NAMALWA (cell line): Measurements from ENCODE around the gene NAPSA.

Experiments used
- DNase-seq: peaks from one replicate; pipeline ENCODE4 v3.0.0-alpha.2; 2015; ENCODE audit warnings: low spot score

The NAPSA gene

GRCh38 chr19:50314724-50315708 is 50.4 kb downstream of the NAPSA start:
- no peak for DNase-seq

GRCh38 chr19:50313812-50314536 is 51.5 kb downstream of the NAPSA start:
- no peak for DNase-seq

- DNase-seq: no peak
Observed at GRCh38 chr19:50312967-50313811, 52.2 kb downstream of the NAPSA start.

DNA sequence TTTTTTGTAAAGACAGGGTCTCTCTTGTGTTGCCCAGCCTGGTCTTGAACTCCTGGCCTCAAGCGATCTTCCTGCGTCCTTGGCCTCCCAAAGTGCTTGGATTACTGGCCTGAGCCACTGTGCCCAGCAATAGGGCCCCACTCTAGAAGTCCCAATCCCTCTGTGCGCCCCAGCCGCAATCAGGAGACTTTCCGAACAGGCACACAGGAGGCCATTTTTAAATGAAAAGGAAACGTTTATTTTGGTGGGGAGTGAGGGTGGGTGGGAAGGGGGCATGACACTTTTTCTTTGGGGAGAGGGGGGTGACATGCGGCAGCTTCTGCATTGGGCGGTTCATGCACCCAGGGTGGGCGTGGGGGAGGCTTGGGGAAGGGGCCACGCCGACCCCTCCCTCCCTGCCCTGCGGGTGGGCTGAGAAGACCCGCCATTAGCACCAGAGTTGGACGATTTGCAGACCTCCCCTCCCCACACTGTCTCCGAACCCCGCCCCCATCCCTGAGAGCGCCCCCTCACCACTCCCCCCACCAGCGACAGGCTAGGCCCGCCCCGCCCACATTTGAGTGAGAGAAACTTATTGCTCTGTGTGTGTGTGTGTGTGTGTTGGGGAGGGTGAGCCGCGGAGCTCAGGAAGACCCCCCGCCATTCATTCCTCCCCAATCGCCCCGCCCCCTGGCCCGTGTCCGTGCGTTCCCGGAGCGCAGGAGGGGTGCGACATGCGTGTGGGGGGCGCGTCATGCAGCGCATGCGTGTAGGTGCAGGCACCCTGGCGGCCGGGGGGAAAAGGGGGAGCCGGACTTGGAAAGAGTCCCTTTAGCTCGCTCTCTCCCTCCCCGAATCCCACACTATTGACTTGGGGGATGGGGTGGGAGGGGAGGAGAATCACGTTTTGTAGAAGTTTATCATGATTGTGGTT is 53.5 kb downstream of the NAPSA start:
- DNase-seq: no peak

DNA sequence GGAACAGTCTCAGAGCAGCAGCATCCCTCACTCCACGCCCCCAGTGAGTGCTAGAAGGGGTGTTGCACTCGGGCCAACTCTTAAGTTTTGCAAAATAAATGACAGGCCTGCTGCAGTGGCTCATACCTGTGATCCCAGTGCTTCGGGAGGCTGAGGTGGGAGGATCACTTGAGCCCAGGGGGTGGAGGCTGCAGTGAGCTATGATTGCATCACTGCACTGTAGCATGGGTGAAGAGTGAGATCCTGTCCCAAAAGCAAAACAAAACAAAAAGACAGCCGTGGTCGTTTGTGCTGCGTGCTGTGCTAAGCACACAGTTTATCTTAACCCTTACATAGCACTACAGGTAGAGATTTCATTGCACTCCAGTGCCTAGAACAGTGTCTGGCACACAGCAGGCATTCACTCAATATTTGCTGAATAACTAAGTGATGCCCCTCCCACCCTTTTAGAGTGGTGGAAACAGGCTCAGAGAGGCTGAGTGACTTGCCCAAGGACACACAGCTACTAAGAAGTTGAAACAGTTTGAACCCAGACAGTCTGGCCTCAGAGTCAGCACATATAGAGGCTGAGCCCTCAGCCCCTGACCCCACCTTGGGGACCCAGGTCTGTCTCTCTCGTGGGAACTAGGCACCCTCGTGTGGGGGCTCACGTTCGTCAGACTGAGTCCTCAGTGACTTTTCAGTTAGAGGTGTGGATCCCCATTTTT is 54.5 kb downstream of the NAPSA start:
- no peak for DNase-seq

DNA sequence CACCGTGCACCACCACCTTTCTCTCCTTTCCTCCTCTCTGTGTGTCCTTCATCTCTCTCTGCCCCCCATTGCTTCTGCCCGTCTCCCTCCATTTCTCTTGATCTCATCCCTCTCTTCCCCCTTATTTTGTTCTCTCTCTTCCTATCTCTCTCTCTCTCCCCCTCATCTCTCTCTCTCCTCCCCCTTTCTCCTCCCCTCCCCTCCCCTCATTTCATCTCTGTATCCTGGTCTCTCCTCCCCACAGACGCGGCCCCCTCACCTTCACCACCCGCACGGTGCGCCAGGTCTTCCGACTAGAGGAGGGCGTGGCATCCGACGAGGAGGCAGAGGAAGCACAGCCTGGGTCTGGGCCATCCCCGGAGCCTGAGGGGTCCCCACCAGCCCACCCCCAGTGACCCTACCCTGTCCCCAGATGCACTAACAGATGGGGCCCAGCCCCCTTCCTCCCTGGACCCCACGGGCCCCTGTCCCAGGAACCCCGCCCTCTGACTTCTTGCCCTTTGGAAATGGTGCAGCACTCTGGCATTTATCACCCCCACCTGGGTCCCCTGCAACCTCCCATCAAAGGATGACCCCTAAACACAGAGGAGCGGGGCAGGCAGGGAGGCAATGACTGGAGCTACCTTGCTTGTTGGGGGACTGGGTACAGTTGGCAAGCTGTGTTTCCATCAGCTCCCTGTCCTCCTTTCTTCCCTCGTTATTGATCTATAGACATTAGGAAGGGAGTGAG is 55.9 kb downstream of the NAPSA start:
- DNase-seq: no peak

DNA sequence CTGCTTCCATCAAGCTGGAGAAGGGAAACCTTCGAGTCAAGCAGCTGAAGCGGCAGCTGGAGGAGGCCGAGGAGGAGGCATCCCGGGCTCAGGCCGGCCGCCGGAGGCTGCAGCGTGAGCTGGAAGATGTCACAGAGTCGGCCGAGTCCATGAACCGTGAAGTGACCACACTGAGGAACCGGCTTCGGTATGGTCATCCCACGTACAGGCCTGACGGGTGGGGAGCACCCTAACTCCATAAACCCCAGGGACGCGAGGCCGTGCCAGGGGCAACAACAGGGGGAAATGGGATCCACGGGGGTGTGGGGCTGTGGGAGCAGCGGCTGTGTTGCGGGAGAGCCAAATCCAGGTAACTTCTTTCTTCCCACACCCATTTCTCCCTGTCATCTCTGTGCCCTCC is 56.4 kb downstream of the NAPSA start:
- DNase-seq: no peak
